Neural crest cell (in vitro differentiated cells): ENCODE data around the gene MCM5. TPM values are rescaled to one million over a fixed set of nuclear protein-coding genes. Genes with fewer than 3 reads are reported as not detected.

Experiments used
- DNase-seq: peaks from one replicate; pipeline ENCODE4 v3.0.0; 2021; ENCODE audit warnings: low read depth, mixed read lengths, low spot score
- H3K27ac Mint-ChIP-seq: one replicate; pipeline ENCODE4 v1.8.0; 2021; ENCODE audit warnings: mild to moderate bottlenecking, mixed read lengths; ENCODE audit not compliant: unreplicated experiment
- H3K27me3 Mint-ChIP-seq: 2 replicates; pipeline ENCODE4 v1.8.0; 2021; ENCODE audit warnings: low read depth, mild to moderate bottlenecking, mixed read lengths
- H3K36me3 Mint-ChIP-seq: 2 replicates; pipeline ENCODE4 v1.8.0; 2021; ENCODE audit warnings: low read depth, mild to moderate bottlenecking, mixed read lengths
- H3K4me1 Mint-ChIP-seq: 2 replicates; pipeline ENCODE4 v1.8.0; 2021; ENCODE audit warnings: mixed read lengths
- H3K4me3 Mint-ChIP-seq: one replicate; pipeline ENCODE4 v1.8.0; 2021; ENCODE audit warnings: mild to moderate bottlenecking, mixed read lengths
- H3K9me3 Mint-ChIP-seq: 2 replicates; pipeline ENCODE4 v1.8.0; 2021; ENCODE audit warnings: mixed read lengths
- CTCF ChIP-seq: fragments of 200-600 bp; sonication (generic); conservative IDR thresholded peaks from 2 replicates; pipeline ENCODE4 v1.5.0; 2021; ENCODE audit warnings: antibody characterized with exemption, mild to moderate bottlenecking
- total RNA-seq: library from RNA; stranded (reverse); gene quantifications from 2 replicates; pipeline ENCODE4 v1.2.1, GENCODE V29; 2021

Gene MCM5
- total RNA-seq, 1 donor from 2014 or later: 187 TPM

- H3K27me3 Mint-ChIP-seq: peaks cover 12% of the 10 kb centered on the region
- DNase-seq: peak; percentile 72
- peak within 1 kb of the TSS; percentile 50 for H3K4me3 Mint-ChIP-seq
- peak within 1 kb of the TSS; percentile 37 for H3K27ac Mint-ChIP-seq
- no peaks in the 10 kb centered on the region for H3K36me3 Mint-ChIP-seq
- H3K4me1 Mint-ChIP-seq: peaks cover 47% of the 10 kb centered on the region
- no peak for TF ChIP-seq CTCF
- no peaks in the 10 kb centered on the region for H3K9me3 Mint-ChIP-seq
Measured at GRCh38 chr22:35380537-35381423, 19.2 kb upstream of the MCM5 start, which contains the start of gene HMOX1. TSS of gene HMOX1 (plus strand) at chr22:35381096. CDS start at chr22:35381174, 78 bp downstream.

- H3K4me3 Mint-ChIP-seq: peak overlapping the region; percentile 44
- DNase-seq: no peak
- peaks cover 44% of the 10 kb centered on the region for H3K4me1 Mint-ChIP-seq
- no peak overlapping the region for H3K27ac Mint-ChIP-seq
- TF ChIP-seq CTCF: no peak
- peaks cover 12% of the 10 kb centered on the region for H3K27me3 Mint-ChIP-seq
- H3K9me3 Mint-ChIP-seq: no peaks in the 10 kb centered on the region
- no peaks in the 10 kb centered on the region for H3K36me3 Mint-ChIP-seq
Measured at GRCh38 chr22:35381424-35382009, 18.4 kb upstream of the MCM5 start.

GRCh38 chr22:35383679-35384071, 16.3 kb upstream of the MCM5 start:
- no peak for DNase-seq
- H3K27me3 Mint-ChIP-seq: peaks cover 9% of the 10 kb centered on the region
- H3K36me3 Mint-ChIP-seq: no peaks in the 10 kb centered on the region
- H3K9me3 Mint-ChIP-seq: no peaks in the 10 kb centered on the region
- no peak for TF ChIP-seq CTCF
- no peak overlapping the region for H3K4me3 Mint-ChIP-seq
- H3K27ac Mint-ChIP-seq: no peak overlapping the region
- H3K4me1 Mint-ChIP-seq: peaks cover 25% of the 10 kb centered on the region

GRCh38 chr22:35384527-35384926, 15.4 kb upstream of the MCM5 start:
- H3K36me3 Mint-ChIP-seq: no peaks in the 10 kb centered on the region
- TF ChIP-seq CTCF: no peak
- no peaks in the 10 kb centered on the region for H3K9me3 Mint-ChIP-seq
- H3K4me3 Mint-ChIP-seq: no peak overlapping the region
- H3K4me1 Mint-ChIP-seq: peaks cover 17% of the 10 kb centered on the region
- H3K27me3 Mint-ChIP-seq: peaks cover 9% of the 10 kb centered on the region
- no peak for DNase-seq
- H3K27ac Mint-ChIP-seq: no peak overlapping the region

- TF ChIP-seq CTCF: no peak
- H3K27me3 Mint-ChIP-seq: peaks cover 9% of the 10 kb centered on the region
- H3K27ac Mint-ChIP-seq: no peak overlapping the region
- no peak for DNase-seq
- no peaks in the 10 kb centered on the region for H3K36me3 Mint-ChIP-seq
- no peaks in the 10 kb centered on the region for H3K9me3 Mint-ChIP-seq
- H3K4me1 Mint-ChIP-seq: peaks cover 13% of the 10 kb centered on the region
- H3K4me3 Mint-ChIP-seq: no peak overlapping the region
Measured at GRCh38 chr22:35384975-35385588, 14.9 kb upstream of the MCM5 start.
